Measurements from ENCODE around the gene APBB2. TPM values are rescaled to one million over a fixed set of nuclear protein-coding genes. Genes with fewer than 3 reads are reported as not detected.

The APBB2 gene
- total and polyA plus RNA-seq, 5 experiments from 2014 or later = 0.44 to 1.9 TPM; not detected in 3

DNA sequence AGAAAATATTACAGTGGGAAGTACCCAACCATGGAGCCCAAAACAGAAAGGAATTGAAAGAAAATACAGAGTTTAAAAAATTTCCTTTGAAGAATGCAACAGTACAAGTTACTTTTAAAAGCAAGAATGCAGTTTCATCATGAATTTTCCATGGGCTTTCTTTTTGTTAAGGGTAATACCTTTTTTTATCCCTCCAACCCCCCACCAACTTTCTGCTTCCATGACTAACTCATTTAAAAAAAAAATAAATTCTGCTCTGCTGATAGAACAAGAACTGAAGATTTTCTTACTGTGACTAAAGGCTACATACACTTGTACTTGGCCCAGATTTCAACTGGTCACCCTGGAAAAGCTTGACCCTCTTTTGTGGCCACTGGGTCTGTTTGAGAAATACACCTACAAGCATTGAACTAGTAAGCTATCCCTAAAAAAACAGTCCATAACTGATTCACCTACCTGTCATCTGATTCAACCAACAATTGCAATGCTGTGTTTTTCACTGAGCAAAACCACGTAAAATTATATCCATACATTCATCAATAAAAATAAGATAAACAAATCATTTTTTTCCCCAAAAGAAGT lies 250.4 kb downstream of the APBB2 start:
- ATAC-seq = no peak
- Mint-ChIP-seq H3K9me3 (no peaks in the 10 kb centered on the region), H3K27ac (no peak overlapping the region), H3K36me3 (no peaks in the 10 kb centered on the region), H3K4me3 (no peak overlapping the region), H3K4me1 (no peaks in the 10 kb centered on the region), H3K27me3 (peaks cover 0 to 5% (median 4%) of the 10 kb centered on the region in 5 donors)
- POLR2A ChIA-PET = no interaction called here
- no peak for DNase-seq

DNA sequence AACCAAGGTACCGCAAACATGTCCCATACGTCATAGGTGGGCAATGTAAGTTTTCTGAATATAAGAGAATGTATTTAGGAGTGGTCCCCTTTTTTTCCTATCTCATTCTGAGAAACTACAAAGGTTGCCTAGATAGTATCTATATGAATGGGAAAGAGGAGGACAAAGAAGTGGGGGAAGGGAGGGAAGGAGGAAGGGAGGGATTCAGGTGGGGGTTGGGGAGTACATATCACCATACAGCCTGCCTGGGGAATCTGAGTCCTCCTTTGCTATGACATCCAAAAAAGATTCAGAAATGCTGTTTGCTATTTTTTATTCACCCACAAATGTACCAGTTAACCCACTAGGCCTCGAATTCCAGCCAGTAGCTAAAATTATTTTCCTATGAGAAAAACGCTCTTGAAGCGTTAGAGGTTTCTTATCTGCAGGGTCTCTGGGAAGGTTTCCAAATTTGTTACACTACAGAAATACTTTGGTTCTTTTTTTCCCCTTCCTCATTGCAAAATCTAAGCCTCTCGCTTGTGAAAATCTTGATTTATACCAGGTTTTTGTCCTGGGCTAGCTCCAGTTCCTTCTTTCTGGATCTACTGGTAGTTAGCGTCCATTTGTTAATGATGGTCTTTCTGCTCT lies 251.7 kb downstream of the APBB2 start:
- Mint-ChIP-seq H3K4me1 (no peaks in the 10 kb centered on the region), H3K27me3 (peaks cover 0 to 5% (median 0%) of the 10 kb centered on the region in 5 donors), H3K9me3 (no peaks in the 10 kb centered on the region), H3K4me3 (no peak overlapping the region), H3K27ac (no peak overlapping the region), H3K36me3 (no peaks in the 10 kb centered on the region)
- POLR2A ChIA-PET = no interaction called here
- ATAC-seq (no peak), DNase-seq (no peak)

DNA sequence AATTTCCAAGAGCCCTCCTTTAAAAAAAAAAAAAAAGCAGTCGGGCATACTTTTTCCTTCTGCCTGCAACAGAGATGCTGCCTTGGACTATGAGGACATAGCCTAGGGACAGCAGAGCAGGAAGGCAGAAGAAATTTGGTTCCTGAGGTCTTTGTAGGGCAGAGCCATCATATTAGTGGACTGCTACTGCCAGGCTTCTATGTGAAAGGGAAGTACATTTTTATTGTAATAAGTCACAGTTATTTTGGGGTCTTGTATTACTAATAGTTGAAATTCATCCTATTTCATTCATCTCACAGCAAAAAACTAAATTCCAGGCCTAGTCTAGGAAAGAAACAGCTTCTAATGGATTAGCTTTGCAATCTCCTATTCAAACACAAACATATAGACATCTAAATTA lies 253.4 kb downstream of the APBB2 start:
- no peak for DNase-seq
- Mint-ChIP-seq H3K27ac (no peak overlapping the region), H3K9me3 (no peaks in the 10 kb centered on the region), H3K4me3 (no peak overlapping the region), H3K27me3 (peaks cover 0 to 5% (median 2%) of the 10 kb centered on the region in 5 donors), H3K4me1 (no peaks in the 10 kb centered on the region), H3K36me3 (no peaks in the 10 kb centered on the region)
- POLR2A ChIA-PET = no interaction called here
- no peak for ATAC-seq

DNA sequence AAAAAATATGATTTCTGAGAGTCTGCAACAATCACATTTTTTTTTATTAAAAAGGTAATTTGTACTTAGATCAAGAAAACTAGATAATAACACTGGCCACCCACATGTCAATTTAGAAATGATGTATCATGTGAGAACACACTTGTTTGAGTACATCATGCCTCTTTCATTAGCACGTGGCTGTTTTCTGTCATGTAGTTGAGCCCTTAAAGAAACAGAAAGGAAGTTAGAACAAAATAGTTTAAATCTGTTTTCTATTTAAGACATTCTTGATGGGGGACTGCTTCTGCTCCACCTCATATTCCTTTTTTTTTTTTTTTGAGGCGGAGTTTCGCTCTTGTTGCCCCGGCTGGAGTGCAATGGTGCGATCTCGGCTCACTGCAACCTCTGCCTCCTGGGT lies 257.1 kb downstream of the APBB2 start:
- no peak overlapping the region for H3K27ac Mint-ChIP-seq
- DNase-seq = no peak
- no peak overlapping the region for H3K4me3 Mint-ChIP-seq
- H3K9me3 Mint-ChIP-seq = no peaks in the 10 kb centered on the region
- no peak for ATAC-seq
- no peaks in the 10 kb centered on the region for H3K4me1 Mint-ChIP-seq
- peaks cover 0 to 4% (median 2%) of the 10 kb centered on the region in 5 donors for H3K27me3 Mint-ChIP-seq
- POLR2A ChIA-PET = no interaction called here
- no peaks in the 10 kb centered on the region for H3K36me3 Mint-ChIP-seq

DNA sequence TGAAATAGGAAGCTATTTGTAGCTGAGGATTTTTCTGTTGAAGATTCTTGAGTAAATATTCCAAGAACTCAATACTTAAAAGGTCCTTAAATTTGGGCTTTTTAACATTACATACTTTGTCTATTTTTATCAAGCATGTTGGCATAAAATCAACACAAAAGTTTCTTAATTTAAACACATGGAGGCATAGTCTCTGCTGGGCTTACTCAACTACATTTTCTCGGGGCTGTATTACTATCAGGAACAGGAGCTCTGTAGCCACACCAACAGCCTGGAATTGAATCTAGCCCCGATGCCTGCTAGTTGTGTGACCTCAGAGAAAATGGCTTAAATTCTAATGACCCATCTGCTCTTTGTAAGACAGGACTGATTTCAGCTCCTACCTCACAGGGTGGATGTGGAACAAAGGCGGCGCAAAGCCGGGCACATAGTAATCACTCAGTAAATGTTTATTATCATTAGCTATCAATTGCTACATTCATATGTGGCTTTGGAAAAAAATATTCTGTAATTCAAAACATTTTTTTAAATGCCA lies 257.6 kb downstream of the APBB2 start:
- Mint-ChIP-seq H3K27ac (no peak overlapping the region), H3K4me1 (no peaks in the 10 kb centered on the region), H3K27me3 (peaks cover 0 to 4% (median 2%) of the 10 kb centered on the region in 5 donors), H3K4me3 (no peak overlapping the region), H3K9me3 (no peaks in the 10 kb centered on the region), H3K36me3 (no peaks in the 10 kb centered on the region)
- DNase-seq (no peak), ATAC-seq (no peak)
- POLR2A ChIA-PET = no interaction called here

DNA sequence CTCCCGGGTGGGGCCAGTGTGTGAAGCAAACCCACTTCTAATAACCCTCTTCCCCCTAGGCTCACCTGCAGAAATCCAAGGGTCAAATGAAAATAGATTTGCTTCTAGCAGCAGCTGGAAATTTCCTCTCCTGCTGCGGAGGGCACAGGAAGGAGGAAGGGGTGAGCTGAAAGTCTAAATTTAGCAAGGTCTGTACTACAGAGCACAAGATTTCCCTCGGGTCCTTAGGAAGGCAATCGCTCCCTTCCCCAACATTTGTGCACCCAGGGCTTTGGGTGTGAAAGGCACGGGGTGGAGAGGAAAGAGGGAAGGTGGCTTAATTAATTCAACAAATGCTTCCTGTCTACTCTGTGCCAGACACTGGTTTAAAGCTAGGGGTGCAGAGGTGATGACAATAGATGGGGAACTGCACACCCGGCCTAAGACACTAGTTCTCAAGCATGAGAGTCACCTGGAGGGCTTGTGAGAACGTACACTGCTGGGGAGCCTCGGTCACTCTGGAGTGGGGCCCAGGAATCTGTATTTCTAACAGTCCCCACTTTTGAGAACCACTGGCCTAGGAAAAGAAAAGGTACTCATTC lies 260.2 kb downstream of the APBB2 start:
- Mint-ChIP-seq H3K27ac (no peak overlapping the region), H3K36me3 (no peaks in the 10 kb centered on the region), H3K9me3 (no peaks in the 10 kb centered on the region), H3K4me3 (no peak overlapping the region), H3K4me1 (no peaks in the 10 kb centered on the region), H3K27me3 (peaks cover 0 to 2% (median 0%) of the 10 kb centered on the region in 5 donors)
- DNase-seq (no peak), ATAC-seq (no peak)
- POLR2A ChIA-PET = no interaction called here

DNA sequence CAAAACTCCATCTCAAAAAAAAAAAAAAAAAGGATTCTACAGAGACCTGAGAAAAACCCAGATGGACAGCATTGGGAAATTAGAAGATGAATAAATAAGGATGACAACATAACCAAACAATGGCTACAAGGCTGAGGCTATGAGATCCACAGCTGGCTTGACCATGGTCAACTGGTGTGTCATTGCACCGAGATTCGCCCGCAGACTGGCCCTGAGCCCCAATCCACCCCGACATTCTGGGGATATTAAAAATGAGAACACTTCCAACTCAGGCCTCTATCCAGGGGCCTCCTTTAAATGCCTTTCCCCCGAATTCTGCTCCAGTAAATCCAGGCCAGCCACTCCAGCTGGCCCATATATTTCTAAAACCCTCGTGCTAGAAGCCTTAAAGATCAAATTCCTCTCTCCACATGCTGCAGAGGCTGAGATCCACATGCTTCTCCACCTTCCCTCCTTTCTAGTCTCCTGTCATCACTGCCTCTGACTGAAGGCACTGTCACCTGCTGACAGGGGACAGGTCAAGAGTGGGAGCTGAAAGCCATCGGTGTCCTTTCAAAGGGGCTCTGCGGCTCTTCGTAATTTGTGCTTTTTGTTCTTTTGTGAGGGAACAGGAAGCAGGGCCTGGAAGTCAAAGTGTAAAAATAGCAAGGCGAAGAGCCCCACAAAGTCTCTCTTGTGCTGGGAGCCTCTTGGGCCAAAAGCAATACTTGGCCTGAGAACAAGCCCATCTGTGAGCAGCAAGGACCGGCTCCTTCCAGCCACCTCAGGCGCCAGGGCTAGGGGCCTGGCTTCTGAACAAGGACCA lies 260.9 kb downstream of the APBB2 start:
- POLR2A ChIA-PET = no interaction called here

DNA sequence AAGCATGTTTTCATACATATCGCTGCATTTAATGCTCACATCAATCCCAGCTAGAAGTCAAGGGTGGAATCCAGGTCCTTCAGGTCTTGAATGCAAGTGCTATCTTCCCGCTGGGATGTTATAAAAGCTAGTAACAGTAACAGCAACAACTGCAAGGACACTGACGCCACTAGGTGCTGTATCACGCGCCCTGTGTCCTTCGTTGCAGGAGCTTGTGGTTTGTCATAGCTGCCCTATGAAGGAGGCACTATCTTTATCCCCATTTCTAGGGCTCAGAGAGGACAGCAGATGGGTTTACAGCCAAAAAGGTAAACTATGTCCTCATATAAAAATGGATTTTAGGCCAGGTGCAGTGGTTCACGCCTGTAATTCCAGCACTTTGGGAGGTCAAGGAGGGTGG lies 261.7 kb downstream of the APBB2 start:
- H3K27me3 Mint-ChIP-seq = peaks cover 0 to 4% (median 0%) of the 10 kb centered on the region in 5 donors
- H3K4me3 Mint-ChIP-seq = no peak overlapping the region
- H3K27ac Mint-ChIP-seq = no peak overlapping the region
- H3K36me3 Mint-ChIP-seq = no peaks in the 10 kb centered on the region
- POLR2A ChIA-PET = no interaction called here
- ATAC-seq (no peak), DNase-seq (no peak)
- H3K9me3 Mint-ChIP-seq = no peaks in the 10 kb centered on the region
- no peaks in the 10 kb centered on the region for H3K4me1 Mint-ChIP-seq

More for the DNA sequence above, 260.9 kb downstream of the APBB2 start:
- no peaks in the 10 kb centered on the region for H3K36me3 Mint-ChIP-seq
- H3K9me3 Mint-ChIP-seq = no peaks in the 10 kb centered on the region
- DNase-seq (no peak), ATAC-seq (no peak)
- peaks cover 0 to 4% (median 0%) of the 10 kb centered on the region in 5 donors for H3K27me3 Mint-ChIP-seq
- no peak overlapping the region for H3K27ac Mint-ChIP-seq
- H3K4me3 Mint-ChIP-seq = no peak overlapping the region
- H3K4me1 Mint-ChIP-seq = no peaks in the 10 kb centered on the region

DNA sequence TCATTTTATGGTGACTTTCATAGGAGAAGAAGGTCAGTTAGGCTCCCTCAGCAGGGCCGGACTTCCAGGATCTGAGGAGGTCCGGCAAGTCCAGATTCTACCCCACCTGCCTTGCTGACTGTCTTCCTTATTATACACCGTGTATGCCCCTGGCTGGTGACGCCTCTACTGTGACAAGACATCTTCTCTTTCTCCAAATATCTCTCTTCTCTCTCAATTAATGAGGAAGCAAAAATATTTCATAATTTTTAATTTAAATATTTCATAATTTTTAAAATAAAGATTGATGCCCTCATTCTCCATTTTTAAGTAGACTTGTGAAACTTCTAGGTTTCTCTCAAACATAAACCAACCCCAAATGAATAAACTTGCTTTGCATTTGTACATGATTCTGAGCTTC lies 262.1 kb downstream of the APBB2 start:
- no peaks in the 10 kb centered on the region for H3K9me3 Mint-ChIP-seq
- no peaks in the 10 kb centered on the region for H3K36me3 Mint-ChIP-seq
- H3K4me3 Mint-ChIP-seq = no peak overlapping the region
- no peak for DNase-seq
- H3K4me1 Mint-ChIP-seq = no peaks in the 10 kb centered on the region
- peaks cover 0 to 4% (median 0%) of the 10 kb centered on the region in 5 donors for H3K27me3 Mint-ChIP-seq
- POLR2A ChIA-PET = no interaction called here
- ATAC-seq = no peak
- no peak overlapping the region for H3K27ac Mint-ChIP-seq

DNA sequence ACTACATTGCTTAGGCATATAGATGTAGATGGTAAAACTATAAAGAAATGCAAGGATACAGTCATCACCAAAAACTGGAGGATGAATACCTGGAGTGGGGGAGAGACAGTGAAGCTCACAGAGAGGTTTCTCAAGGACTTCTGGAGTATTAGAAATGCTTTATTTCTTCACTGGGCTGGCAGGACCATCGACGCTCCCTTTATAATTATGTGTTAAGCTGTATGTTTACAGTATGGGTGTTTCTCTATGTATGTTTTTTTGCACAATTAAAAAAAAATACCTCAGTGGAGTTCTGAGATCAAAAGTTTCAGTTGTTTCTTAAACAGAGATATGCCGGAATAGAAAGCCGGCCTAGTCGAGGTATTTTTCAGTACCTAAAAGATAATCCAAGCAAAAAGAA lies 263.3 kb downstream of the APBB2 start:
- DNase-seq (no peak), ATAC-seq (no peak)
- no peaks in the 10 kb centered on the region for H3K36me3 Mint-ChIP-seq
- H3K4me1 Mint-ChIP-seq = no peaks in the 10 kb centered on the region
- H3K27me3 Mint-ChIP-seq = peaks cover 0 to 3% (median 0%) of the 10 kb centered on the region in 5 donors
- H3K27ac Mint-ChIP-seq = no peak overlapping the region
- POLR2A ChIA-PET = no interaction called here
- H3K9me3 Mint-ChIP-seq = no peaks in the 10 kb centered on the region
- H3K4me3 Mint-ChIP-seq = no peak overlapping the region

DNA sequence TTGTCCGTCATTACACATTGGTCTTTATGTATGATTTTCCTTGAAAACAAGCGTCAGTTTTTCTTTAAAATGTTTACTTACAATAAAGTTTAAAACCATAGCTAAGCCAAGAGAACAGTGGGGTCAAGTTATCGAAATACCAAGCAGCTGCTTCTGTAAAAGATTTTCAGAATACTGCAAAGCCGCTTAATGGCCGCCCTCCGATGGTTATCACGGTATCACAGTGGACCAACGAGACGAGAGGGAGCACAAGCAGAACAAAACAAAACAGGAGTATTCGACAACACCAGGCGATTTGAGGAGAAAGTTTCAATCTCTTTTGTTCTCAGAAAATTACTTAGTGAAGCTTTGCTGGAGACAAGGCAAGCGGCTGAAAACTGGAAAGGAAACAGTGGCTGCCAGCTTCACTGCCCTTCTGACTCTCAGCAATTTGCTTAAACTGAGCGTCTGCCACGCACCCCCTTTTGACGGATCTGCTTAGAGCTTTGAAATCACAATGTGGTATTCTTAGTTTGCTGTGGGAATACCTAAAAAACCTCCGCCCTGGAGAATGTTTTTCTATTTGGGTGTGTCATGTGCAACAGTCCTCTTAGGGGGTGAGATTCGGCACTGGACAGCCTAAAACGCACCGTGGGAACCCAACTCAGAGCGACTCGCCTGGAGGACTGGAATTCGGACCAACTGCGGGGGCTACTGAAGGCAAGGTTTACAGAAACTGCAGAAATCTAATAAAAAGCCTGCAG lies 264.8 kb downstream of the APBB2 start:
- POLR2A ChIA-PET = no interaction called here
- no peak for DNase-seq
- no peak overlapping the region for H3K27ac Mint-ChIP-seq
- no peaks in the 10 kb centered on the region for H3K9me3 Mint-ChIP-seq
- no peak for ATAC-seq
- H3K36me3 Mint-ChIP-seq = no peaks in the 10 kb centered on the region
- H3K4me3 Mint-ChIP-seq = no peak overlapping the region
- H3K27me3 Mint-ChIP-seq = peaks cover 0 to 2% (median 0%) of the 10 kb centered on the region in 5 donors
- H3K4me1 Mint-ChIP-seq = no peaks in the 10 kb centered on the region

DNA sequence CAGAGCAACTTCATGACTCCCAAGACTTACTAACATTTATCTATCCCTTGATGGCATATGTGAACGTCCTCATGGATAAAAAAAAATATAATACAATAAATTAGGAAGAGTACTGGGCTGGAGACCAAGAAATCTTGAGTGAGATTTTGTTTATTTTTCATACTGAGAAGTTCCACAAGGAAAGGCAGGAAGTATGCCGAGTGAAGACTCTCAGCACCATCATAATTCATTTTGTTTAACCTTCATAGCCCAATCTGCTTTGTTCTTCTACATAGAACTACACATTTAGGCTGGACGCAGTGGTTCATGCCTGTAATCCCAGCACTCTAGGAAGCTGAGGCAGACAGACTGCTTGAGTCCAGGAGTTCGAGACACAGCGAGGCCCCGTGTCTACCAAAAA lies 266.3 kb downstream of the APBB2 start:
- no peaks in the 10 kb centered on the region for H3K9me3 Mint-ChIP-seq
- no peaks in the 10 kb centered on the region for H3K36me3 Mint-ChIP-seq
- POLR2A ChIA-PET = no interaction called here
- no peak for DNase-seq
- no peaks in the 10 kb centered on the region for H3K4me1 Mint-ChIP-seq
- ATAC-seq = no peak
- H3K27ac Mint-ChIP-seq = no peak overlapping the region
- no peak overlapping the region for H3K4me3 Mint-ChIP-seq
- H3K27me3 Mint-ChIP-seq = peaks cover 0 to 8% (median 4%) of the 10 kb centered on the region in 5 donors
